Stimulated activated naive CD4-positive, alpha-beta T cell (primary cell): ENCODE data around the gene TRMT44.
"Not testable (repeated sequence)": the region's sequence is repeated elsewhere in the genome, so short reads cannot be mapped to it uniquely, and the experiment has no call there.

Experiments
- DNase-seq, 6 experiments: peaks; one replicate each; lab custom pipeline; 2025; lab: John Stamatoyannopoulos, UW

Gene TRMT44

DNA sequence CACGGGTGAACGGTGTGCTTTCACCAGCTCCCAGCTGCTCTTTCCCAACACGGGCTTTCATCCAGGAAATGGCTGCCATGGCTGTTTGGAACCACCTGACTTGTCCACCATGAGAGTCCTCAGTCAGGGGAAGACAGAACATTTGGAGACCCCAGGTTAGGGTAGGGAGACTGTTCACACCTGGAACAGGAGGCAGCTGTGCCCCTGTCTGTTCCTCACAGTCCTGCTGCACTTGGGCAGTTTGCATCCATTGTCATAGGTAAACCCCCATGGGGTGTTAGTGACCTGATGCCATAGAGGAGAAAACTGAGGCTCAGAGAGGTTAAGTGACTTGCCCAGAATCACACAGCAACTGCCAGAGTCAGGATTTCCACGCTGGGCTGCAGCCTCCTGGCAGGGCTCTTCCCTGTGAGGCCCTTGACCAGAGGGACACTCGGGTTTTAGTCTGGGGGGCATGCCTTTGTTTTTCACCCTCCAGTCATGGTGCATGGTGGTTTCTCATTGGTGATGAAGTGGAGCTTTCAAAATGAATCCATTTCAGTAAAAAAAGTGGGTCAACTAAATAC, 54.5 kb downstream of the TRMT44 start:
- no peak for DNase-seq

- DNase-seq = no peak
Measured at GRCh38 chr4:8495803-8496202, 55.2 kb downstream of the TRMT44 start.

- DNase-seq = no peak
Measured at GRCh38 chr4:8497762-8498161, 57.2 kb downstream of the TRMT44 start.

- no peak for DNase-seq
Measured at GRCh38 chr4:8500966-8501365, 60.4 kb downstream of the TRMT44 start.

DNA sequence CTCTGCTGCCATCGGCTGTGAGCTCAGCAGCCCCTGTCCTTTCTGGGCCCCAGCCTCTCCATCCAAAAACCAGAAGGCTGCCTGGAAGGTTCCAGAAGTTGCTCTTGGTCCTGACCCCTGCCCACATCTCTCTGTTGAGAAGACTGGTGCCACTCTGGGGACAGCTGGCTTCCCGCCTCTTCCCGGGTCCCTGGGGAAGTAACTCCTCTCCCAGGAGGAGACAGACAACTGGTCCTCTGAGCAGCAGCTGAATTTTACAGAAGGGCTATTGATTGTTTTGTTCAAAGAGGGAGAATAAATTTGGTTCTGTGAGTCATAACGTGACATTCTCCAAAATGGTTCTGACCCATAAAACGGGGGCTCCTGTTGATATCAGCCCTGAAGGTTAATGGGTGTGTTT, 61.2 kb downstream of the TRMT44 start:
- no peak for DNase-seq

- DNase-seq = no peak
Measured at GRCh38 chr4:8502371-8502770, 61.8 kb downstream of the TRMT44 start.

- no peak for DNase-seq
Measured at GRCh38 chr4:8502836-8503585, 62.4 kb downstream of the TRMT44 start.

DNA sequence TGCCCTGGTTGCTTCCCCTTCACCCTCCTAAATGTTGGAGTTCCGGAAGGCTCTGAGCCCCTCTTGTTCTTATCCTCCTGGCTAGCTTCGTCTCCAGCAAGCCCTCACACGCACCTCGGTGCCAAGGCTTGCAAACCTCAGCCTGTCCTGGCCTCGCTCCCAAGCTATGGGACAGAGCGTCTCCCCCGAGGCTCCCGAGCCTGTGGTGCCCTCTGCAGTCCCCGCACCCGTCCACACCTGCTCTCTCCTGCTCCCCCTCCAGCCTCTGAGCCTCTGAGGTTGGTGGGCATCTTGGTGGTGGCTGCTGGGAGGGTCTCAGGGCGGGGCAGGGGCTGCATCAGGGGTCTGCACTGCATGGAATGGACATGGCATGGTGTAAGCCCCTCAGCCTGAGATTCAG, 63.2 kb downstream of the TRMT44 start:
- no peak for DNase-seq

- no peak for DNase-seq
Measured at GRCh38 chr4:8504279-8505007, 63.9 kb downstream of the TRMT44 start.

DNA sequence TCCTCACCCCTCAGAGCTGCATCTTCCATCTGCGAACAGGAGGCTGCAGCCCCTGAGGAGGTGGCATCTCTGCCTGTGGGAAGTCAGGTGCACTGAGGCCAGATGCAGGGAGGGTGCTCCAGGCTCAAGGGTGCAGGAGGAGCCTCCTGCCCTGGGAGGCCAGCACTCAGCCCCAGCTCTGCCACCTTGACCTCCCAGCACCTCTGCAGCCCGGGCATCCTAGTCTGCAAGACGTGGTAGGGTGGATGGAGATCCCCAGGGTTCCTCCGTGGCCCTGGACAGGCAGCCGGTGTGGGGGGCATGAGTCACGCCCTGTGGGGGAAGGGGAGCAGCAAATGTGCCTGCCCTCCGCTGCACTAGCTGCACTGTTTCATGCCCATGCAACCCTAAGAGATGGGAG, 64.7 kb downstream of the TRMT44 start:
- no peak for DNase-seq

GRCh38 chr4:8506006-8506372, 65.4 kb downstream of the TRMT44 start:
- no peak for DNase-seq

- DNase-seq = no peak
Measured at GRCh38 chr4:8506373-8507195, 66.0 kb downstream of the TRMT44 start.

DNA sequence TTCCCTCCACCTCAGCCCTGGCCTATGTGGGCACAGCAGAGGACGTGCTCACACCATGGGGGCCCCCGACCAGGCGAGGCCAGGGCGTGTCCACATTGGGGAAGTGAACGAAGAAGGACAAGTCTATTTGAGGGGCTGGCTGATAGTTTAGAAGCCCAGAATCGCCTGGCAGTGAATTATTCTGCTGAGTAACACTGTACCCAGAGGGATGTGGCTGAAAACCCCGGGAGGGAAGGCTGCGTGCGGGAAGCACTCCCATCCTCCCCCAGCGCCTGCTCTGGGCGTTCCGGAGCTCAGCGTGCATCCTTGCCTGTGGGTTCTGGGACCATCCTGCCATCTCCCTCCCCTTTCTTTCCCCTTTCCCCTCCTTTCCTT, 66.6 kb downstream of the TRMT44 start:
- DNase-seq = no peak

DNA sequence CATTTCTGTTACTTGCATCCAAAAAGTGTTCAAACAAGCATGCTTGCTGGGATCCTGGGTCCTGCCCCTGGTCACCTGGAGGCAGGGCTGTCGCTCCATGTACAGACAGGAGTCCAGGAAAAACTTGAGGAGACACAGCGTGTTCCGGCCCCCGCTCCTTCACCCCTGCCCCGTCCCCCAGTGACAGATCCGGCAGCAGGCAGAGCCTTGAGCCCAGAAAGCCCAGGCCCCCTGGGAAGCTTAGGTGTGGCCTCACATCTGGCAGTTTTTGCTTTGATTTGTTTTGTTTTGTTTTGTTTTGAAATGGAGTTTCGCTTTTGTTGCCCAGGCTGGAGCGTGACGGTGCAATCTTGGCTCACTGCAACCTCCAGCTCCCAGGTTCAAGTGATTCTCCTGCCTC, 67.0 kb downstream of the TRMT44 start:
- DNase-seq = no peak

DNA sequence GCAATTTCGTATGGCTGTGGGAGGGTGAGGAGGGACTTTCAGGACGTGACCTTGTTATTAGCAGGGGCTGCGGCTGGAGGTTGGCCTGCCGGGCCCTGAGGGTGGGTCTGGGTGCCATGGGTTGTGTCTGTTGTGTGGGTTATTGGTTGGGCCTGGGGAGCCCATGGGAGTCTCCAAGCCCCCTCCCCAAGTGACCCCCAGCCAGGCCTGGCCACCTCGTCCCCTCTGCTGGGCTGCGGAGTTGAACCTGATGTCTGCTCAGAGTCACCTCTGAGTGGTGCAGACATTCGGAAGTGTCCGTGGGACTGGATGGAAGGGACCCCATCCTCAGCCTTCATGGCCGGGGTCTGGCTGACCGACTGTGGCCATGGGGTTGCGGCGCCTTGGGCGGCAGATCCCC, 67.7 kb downstream of the TRMT44 start:
- DNase-seq = no peak

GRCh38 chr4:8508740-8509139, 68.2 kb downstream of the TRMT44 start:
- no peak for DNase-seq

DNA sequence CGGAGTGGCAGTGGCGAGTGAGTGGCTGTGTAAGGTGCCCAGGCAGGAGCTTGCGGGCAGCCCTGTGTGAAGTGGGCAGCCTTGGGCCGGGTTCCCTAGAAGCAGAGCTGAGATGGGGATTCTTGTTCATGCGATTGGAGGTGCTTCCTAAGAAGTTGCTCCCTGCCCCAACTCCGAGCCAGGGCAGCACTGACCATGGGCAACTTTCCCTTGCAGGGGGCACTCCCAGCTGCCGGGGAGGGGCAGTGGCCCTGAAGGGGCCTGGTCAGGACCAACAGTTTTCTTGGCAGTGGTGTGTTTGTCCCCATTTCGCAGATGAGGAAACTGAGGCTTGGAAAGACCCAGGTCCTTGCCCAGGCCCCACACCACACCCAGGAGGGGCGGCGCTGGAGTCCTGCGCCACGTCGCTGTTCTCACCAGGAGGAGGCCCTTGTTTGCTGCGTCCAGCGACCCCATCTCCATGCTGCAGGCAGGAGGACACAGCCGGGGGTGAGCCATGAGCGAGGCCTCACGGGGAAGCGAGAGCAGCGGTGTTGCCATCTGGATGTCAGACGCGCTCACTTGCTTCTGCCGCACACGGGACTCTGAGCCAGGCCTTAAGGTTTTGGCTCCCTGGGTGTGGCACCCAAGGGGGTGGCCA, 68.9 kb downstream of the TRMT44 start:
- DNase-seq = no peak

- no peak for DNase-seq
Measured at GRCh38 chr4:8510191-8510590, 69.6 kb downstream of the TRMT44 start.

- DNase-seq = no peak
Measured at GRCh38 chr4:8510611-8511285, 70.2 kb downstream of the TRMT44 start.

GRCh38 chr4:8512510-8512909, 71.9 kb downstream of the TRMT44 start:
- DNase-seq = no peak

- not testable (repeated sequence) for DNase-seq
Measured at GRCh38 chr4:8513080-8513479, 72.5 kb downstream of the TRMT44 start.

GRCh38 chr4:8513931-8514330, 73.4 kb downstream of the TRMT44 start:
- DNase-seq = no peak
